NCI-H526 (cell line): ENCODE measurements around the gene PTPN3.
A peak's percentile ranks its signal among the peaks of the same experiment; 100 is the strongest.
"Not testable (repeated sequence)": the region's sequence is repeated elsewhere in the genome, so short reads cannot be mapped to it uniquely, and the experiment has no call there.

Experiments used
- DNase-seq, 2 experiments: peaks; one replicate each; lab custom pipeline; 2025; lab: John Stamatoyannopoulos, UW

Gene PTPN3

DNA sequence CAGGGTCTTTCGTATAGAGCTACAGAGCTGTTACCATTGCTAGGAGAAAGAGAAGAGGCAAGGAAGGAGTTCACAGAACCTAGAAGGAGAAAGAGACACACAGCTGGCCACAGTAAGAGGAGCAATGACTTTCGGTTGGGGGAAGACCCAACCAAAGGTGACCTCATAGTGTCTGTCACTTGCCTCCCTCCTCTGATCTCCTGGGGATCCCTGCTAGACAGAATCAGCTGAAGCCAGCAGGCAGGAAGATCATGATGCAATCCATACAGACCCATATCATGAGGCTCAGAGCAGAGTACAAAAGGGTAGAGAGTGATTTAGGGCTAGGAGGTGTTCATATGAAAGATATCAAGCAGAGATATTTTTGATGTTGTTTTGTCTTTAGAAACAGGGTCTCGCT, 151.2 kb downstream of the PTPN3 start:
- no peak for DNase-seq

DNA sequence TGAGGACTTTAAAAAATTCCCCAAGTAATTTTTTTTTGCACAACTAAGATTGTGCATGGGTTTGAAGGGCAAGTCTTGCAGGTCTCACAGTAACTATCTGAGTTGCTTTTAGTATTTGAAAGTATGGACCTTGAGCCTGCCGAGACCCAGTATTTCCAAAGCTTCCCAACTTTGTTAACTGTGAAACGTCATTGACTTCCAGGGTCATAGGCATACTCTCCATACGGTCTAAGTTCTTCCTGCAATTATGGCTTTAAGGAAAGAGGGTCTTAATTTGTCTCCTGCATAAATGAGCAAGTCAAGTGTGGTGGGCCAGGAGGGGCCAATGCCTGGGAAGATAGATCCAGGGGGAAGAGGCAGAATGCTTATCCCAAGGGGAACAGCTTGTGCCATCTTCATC, 153.2 kb downstream of the PTPN3 start:
- DNase-seq = no peak

DNA sequence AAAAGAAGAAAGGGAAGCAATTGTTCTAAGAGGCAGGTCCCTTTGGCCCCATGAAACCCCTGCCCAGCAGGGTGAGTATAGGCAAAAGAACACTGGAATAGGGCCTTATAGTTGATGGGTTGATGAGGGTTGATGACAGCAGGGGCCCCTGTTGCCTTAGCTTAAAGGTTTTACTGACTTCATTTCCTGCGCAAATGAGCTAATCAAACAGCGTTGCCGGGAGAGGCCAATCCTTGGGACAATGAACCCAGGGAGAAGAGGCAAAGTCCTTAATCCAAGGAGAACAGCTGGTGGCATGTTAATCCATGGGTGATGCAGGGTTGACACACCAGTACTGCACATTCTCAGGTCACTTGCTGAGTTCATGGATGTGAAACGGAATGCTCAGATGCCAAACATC, 155.2 kb downstream of the PTPN3 start:
- no peak for DNase-seq

DNA sequence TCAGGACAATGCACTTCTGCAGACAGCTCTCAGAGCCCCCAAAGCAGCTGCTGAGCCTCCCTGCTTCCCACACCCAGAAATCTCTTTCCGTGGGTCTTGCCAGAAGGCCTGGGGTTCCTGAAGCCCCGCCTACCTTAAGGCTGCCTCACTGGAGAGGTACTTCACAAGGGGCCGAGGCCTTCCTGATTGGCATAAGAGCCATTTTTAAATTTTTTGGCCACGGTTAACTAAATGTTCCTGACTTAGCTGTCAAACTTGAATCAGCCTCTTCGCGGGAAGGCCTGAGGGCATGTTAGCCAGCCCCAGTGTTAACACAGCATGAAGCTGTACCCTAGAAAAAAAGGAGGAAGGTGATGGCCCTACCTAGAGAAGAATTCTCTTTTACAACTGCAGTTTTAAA, 156.5 kb downstream of the PTPN3 start:
- no peak for DNase-seq

DNA sequence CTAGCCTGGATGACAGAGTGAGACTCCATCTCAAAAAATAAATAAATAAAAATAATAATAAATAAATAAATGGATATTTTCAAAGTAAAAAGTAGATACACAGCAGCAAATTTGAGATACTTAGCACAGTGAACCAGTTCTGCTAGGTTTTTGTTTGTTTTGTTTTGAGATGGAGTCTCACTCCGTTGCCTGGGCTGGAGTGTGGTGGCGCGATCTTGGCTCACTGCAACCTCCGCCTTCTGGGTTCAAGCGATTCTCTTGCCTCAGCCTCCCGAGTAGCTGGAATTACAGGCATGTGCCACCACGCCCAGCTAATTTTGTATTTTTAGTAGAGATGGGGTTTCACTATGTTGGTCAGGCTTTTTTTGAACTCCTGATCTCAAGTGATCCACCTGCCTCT, 157.1 kb downstream of the PTPN3 start:
- DNase-seq = not testable (repeated sequence)

DNA sequence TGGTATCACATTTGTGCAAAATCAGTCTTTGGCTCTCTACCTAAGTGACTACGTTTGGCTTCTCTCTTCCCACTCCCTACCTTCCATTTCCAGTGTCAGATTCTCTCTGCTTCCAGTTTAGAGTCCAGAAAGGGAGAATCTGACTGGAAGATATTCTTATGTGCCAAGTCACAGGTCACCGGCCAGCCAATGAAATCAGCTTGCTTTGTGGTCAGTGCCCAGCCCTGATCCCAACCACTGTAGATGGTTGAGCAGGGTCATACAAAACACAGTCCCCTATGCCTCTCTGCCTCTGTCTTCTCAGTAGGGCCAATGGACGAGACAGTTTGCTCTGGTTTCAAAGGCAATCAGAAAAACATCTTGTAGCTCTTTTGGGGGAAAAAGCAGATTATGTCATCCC, 161.7 kb downstream of the PTPN3 start:
- DNase-seq = no peak

DNA sequence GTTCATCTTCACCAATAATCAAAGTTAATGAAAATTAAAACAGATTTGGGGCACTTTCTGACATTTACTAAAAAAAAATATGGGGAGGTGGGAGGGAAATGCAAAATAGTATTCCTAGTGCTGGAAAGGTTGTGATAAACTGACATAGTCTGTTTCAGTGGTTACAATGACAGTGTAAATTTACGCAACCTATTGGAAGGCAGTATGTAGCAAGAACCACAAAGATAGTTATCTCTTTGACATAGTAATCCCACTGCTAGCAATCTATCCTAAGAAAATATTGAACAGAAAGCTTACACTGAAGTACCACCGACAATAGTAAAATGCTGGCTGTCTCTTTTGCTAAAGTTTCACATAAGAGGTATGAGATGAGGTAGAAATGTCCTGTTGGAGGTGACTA, 162.2 kb downstream of the PTPN3 start:
- DNase-seq = no peak

DNA sequence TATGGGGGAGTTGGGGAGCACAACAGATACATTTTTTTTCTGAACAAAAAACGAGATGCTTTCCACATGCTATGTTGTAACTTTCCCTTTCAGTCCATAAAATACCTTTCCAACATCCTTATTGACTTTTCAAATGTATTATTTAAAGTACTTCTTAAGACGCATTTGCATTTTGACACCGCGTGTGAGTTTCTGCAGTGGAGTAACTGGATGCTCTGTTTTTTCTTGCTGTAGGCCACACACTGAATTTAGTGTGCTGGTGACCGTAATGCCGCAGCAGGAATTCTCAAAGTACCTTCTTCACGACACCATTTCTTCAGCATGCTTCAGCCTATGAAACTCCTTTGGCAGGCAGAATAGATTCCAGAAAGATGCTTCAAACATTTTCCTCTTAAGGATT, 163.0 kb downstream of the PTPN3 start:
- peak; percentile 35 to 53 for DNase-seq

DNA sequence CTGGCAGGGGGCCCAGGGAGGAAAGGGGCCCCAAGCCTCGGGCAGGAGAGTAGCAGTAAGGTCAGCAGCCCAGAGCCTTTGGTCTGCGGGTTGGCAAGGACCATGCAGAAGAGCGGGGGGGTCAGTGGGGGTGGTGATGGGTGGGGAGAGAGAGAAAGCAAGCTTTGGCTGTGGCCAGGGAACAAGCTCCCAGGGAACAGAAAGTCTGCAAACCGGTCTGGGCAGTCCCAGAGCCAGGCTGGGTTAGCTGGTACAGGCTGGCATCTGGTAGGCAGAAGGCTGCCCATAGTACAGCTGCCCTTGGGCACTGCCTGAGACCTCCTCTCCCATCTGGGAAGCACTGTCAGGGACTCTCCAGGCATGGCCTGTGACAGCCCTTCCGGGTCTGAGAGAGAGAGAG, 166.8 kb downstream of the PTPN3 start:
- peak in 1 of 2 experiments; percentile 46 for DNase-seq

DNA sequence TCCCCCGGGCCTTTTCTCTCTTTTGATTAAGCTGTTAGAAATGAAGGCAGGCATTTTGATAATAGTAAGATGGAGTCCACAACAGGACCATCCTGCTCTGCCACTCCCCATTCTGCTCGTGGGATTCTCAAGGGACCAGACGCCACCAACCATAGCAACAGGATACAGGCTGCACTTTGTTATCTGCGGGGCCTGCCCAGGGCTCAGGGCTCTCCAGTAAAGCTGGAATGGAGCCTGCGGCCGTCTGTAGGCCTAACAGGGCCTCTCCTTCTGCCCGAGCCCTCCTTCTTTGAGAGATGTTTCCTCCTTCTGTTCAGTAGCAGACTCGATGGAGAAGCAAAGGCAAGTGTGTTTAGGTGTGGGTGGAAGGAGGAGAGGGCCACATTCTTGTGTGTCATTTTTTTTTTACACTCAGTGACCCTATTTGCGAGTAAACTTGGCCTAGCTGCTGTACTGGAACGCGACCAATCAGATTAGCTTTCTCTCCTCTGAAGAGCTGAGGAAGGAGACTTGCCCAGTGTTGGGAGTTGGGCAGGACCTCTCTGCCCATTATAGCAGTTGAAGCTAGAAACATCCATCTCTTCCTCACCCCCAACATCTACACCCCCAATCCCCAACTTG, 168.4 kb downstream of the PTPN3 start:
- peak; percentile 39 to 69 for DNase-seq

DNA sequence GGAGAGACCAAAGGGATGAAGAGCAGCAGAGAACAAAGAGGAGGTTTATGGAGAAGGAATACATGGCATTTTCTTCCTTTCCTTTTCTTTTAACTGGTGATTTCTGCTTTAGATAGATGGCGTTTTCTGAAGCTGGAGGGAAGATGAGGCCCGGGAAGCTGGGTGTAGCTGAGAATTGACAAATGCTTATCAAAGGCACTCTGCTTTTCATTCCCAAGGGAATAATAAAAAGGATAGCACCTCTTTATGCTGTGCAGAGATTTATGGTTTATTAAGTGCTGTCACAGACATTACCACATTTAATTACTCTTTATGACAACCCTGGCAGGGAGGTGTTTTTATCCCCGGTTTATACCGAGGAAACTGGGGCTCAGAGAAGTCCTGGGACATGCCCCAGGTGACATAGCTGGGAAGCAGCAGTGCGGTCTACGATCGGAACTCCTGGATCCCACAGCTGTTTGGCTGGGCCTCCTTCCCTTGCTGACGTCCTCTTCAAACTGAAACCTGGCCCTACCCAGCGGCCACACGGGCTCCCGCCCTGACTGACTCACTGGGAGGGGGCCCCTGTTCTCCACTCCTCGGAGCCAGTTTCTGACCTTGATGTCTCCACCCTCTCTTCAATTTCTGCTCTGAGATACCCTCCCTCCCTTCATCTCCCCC, 169.0 kb downstream of the PTPN3 start:
- peak in 1 of 2 experiments; percentile 64 for DNase-seq
